Muscle layer of duodenum (tissue), 2 donors: ENCODE data around the gene LGI1.

ENCODE experiments used
- H3K27ac ChIP-seq: one replicate; pipeline ENCODE4 v1.7.0; 2013; ENCODE audit warnings: mild to moderate bottlenecking, low read length
- H3K27me3 ChIP-seq: one replicate; pipeline ENCODE4 v1.7.0; 2013; ENCODE audit warnings: low read depth, mild to moderate bottlenecking, control low read depth, low read length
- H3K36me3 ChIP-seq, 2 donors: one replicate each; pipeline ENCODE4 v1.7.0; 2013; ENCODE audit warnings: low read length in 2 of 2, control low read depth in 1 of 2, mild to moderate bottlenecking in 1 of 2; ENCODE audit not compliant: insufficient read depth in 2 of 2, control insufficient read depth in 1 of 2
- H3K4me1 ChIP-seq, 2 donors: one replicate each; pipeline ENCODE4 v1.7.0; 2013; ENCODE audit warnings: low read length in 2 of 2, mild to moderate bottlenecking in 2 of 2, control low read depth in 1 of 2, moderate library complexity in 1 of 2; ENCODE audit not compliant: insufficient read depth in 2 of 2, control insufficient read depth in 1 of 2
- H3K4me3 ChIP-seq, 2 donors: one replicate each; pipeline ENCODE4 v1.7.0; 2013; ENCODE audit warnings: low read length in 2 of 2, low read depth in 1 of 2, mild to moderate bottlenecking in 1 of 2
- H3K9me3 ChIP-seq, 2 donors: one replicate each; pipeline ENCODE4 v1.7.0; 2013; ENCODE audit warnings: low read length in 2 of 2, control low read depth in 1 of 2, mild to moderate bottlenecking in 1 of 2; ENCODE audit not compliant: control insufficient read depth in 1 of 2
- donor health status: healthy.

Gene LGI1

GRCh38 chr10:93775356-93775755 is 17.6 kb downstream of the LGI1 start:
- no peaks in the 10 kb centered on the region for H3K9me3 ChIP-seq
- H3K4me3 ChIP-seq = no peak overlapping the region
- no peaks in the 10 kb centered on the region for H3K27me3 ChIP-seq
- H3K36me3 ChIP-seq = no peaks in the 10 kb centered on the region
- no peaks in the 10 kb centered on the region for H3K4me1 ChIP-seq
- H3K27ac ChIP-seq = no peak overlapping the region

DNA sequence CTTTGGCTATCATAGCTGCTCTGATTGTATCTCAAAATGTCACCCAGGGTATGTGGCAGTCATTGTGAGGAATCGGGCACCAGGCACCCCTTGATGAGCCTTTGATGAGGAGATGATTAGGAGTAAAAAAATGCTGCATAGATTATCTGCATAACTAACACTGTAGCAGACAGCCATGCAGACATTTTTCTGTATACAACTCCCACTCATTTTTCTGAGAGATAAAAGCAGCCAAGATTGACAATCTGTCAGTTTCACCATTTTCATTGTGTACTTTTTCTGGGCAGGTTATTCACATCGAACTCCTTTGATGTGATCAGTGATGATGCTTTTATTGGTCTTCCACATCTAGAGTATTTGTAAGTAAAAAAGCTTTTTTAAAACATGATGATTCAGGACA is 19.4 kb downstream of the LGI1 start:
- Histone ChIP-seq H3K36me3 (no peaks in the 10 kb centered on the region), H3K4me3 (no peak overlapping the region), H3K9me3 (no peaks in the 10 kb centered on the region), H3K27me3 (no peaks in the 10 kb centered on the region), H3K27ac (no peak overlapping the region), H3K4me1 (no peaks in the 10 kb centered on the region)

DNA sequence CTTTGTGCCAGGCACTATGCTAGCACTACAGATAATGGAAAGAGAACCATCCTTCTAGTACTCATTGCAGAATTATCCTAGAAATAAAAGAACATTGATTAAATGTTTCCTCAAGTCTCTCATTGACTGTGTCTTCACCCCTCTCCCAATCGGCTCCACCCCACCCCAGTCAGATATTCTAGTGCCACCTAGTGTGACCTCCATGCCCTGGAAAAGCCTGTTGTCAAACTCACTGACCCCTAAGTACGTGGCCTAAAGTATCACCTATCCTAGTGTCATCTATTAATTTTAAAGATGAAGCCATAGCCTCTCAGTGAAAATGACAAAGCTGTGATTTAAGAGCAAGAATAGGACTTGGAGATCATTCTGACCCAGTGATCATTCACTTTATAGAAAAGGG is 26.3 kb downstream of the LGI1 start:
- Histone ChIP-seq H3K36me3 (no peaks in the 10 kb centered on the region), H3K4me3 (no peak overlapping the region), H3K27ac (no peak overlapping the region), H3K4me1 (no peaks in the 10 kb centered on the region), H3K9me3 (no peaks in the 10 kb centered on the region), H3K27me3 (no peaks in the 10 kb centered on the region)

DNA sequence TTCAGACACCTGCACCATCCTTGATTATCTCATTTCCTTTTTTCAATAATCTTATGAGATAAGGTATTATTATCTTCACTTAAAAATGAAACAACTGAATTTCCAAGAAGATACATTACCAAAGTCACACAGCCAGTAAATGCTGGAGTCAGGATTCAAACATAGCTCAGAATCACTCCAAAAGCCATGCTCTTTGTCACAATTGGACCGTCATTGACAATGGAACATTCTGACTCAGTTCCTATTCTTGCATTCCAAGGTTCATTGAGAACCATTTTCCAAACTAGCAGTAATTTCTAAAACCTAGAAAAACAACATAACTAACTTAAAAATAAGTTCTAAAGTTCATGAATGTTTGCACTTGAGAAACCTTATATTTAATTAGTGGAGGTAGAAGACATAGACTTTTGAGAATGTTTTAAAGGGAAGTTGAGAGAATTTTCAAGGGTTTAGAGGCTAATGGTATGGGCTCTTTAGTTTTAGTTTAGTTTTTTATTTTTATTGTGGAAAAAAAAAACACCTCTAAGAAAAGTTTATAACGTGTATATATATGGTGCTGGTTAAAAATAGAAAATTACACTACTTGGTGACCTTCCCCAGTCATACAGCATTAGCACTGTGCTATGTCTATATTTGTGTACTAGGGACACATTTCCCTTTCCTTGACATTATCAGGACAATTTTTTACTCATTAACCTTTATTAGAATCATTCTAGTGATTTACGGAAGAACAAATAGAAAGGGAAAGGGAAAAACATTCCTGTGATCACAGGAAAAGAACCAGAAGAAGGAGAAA is 30.9 kb downstream of the LGI1 start:
- H3K27me3 ChIP-seq = no peaks in the 10 kb centered on the region
- H3K4me1 ChIP-seq = no peaks in the 10 kb centered on the region
- H3K9me3 ChIP-seq = no peaks in the 10 kb centered on the region
- H3K4me3 ChIP-seq = no peak overlapping the region
- no peak overlapping the region for H3K27ac ChIP-seq
- H3K36me3 ChIP-seq = no peaks in the 10 kb centered on the region

DNA sequence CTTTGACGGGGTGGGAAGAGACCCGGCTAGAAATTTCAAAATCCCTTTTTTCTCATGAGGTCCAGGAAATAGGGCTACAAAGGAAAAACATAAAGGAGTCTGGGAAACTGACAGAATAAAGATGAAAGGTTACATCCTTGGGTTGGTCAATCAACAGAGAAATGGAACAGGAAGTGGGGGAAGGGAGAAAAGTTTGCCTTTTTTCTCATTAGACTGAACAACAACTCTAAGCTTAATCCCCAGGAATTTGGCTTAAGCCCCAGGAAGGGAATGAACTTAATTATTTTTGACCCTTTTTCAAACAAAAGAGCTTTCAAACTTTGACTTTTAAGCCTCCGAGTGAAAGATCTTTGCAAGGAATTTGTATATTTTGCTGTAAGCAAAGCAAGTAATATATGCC is 32.7 kb downstream of the LGI1 start:
- Histone ChIP-seq H3K4me1 (no peaks in the 10 kb centered on the region), H3K27ac (no peak overlapping the region), H3K36me3 (no peaks in the 10 kb centered on the region), H3K4me3 (no peak overlapping the region), H3K9me3 (no peaks in the 10 kb centered on the region), H3K27me3 (no peaks in the 10 kb centered on the region)

- H3K27me3 ChIP-seq = no peaks in the 10 kb centered on the region
- H3K36me3 ChIP-seq = no peaks in the 10 kb centered on the region
- H3K27ac ChIP-seq = no peak overlapping the region
- H3K4me1 ChIP-seq = no peaks in the 10 kb centered on the region
- H3K9me3 ChIP-seq = no peaks in the 10 kb centered on the region
- no peak overlapping the region for H3K4me3 ChIP-seq
These were observed 38.4 kb downstream of the LGI1 start for GRCh38 chr10:93796167-93796566.

- no peak overlapping the region for H3K27ac ChIP-seq
- no peaks in the 10 kb centered on the region for H3K36me3 ChIP-seq
- no peaks in the 10 kb centered on the region for H3K4me1 ChIP-seq
- no peaks in the 10 kb centered on the region for H3K9me3 ChIP-seq
- no peak overlapping the region for H3K4me3 ChIP-seq
- no peaks in the 10 kb centered on the region for H3K27me3 ChIP-seq
These were observed 40.1 kb downstream of the LGI1 start for GRCh38 chr10:93797825-93798224.

DNA sequence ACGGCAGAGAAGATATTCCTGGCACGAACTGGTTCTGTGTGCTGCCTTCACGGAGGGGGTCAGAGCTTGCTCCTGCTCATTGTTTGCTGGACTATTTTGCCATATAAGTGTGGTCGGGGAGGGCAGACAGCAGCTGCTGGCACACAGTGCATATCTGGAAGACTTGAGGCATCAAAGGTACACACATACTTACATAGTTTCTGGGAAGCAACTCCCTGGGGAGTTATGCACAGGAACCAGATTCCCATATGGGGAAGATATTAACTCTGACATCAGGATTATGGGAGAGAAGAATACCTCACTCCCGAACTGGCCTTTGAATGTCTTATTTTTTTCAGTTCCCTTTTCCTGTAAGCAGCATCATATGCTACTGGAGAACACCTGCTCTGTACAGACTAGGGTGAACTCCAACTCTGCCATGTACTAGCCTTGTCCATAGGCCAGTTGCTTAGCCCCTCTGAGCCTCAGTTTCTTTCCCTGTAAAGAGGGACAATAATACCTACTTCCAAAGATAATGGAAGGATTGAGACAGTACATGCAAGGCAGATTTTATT is 41.5 kb downstream of the LGI1 start:
- H3K27ac ChIP-seq = no peak overlapping the region

DNA sequence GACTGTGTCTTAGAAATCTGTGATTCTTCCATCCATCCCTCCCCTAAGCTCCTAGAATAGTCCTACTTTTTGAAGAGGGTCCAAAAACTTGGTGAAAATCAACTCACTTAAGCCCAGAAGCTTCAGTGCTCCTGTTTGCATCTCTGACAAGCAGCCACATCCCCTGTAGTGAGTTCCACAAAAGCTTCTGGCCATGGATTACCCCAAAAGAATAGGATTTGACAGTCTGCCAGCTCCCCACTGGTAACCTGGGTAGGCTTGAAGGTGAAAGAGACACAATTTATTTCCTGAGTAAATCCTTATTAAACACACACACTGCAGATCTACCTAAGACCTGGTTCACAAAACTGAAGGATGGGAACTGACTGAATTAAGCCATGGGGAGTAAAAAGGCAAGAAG is 46.5 kb downstream of the LGI1 start:
- no peak overlapping the region for H3K4me3 ChIP-seq
- no peak overlapping the region for H3K27ac ChIP-seq
- no peaks in the 10 kb centered on the region for H3K4me1 ChIP-seq
- H3K36me3 ChIP-seq = no peaks in the 10 kb centered on the region
- H3K9me3 ChIP-seq = no peaks in the 10 kb centered on the region
- H3K27me3 ChIP-seq = no peaks in the 10 kb centered on the region

More for the DNA sequence above, 41.5 kb downstream of the LGI1 start:
- H3K36me3 ChIP-seq = no peaks in the 10 kb centered on the region
- H3K4me3 ChIP-seq = no peak overlapping the region
- no peaks in the 10 kb centered on the region for H3K9me3 ChIP-seq
- H3K4me1 ChIP-seq = no peaks in the 10 kb centered on the region
- H3K27me3 ChIP-seq = no peaks in the 10 kb centered on the region

DNA sequence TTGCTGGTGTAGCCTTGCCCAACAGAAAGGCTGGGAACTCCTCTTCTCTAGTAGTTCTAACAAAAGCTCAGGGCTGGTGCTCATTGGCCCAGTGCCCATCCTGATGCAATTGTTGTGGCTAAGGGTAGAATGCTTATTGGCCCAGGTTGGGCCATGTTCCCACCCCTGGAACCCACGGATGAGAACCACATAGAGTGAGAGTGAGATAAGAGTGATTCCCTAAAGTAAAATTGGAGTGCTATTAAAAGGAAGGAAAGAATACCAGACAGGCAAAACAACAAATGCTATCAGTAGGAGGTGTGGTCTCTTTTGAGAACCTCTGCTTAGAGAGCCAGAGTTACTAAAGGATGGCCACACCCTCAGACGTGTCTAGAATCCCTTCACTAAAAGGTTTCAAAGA is 49.2 kb downstream of the LGI1 start:
- no peaks in the 10 kb centered on the region for H3K9me3 ChIP-seq
- H3K27ac ChIP-seq = no peak overlapping the region
- no peak overlapping the region for H3K4me3 ChIP-seq
- no peaks in the 10 kb centered on the region for H3K4me1 ChIP-seq
- H3K27me3 ChIP-seq = no peaks in the 10 kb centered on the region
- H3K36me3 ChIP-seq = no peaks in the 10 kb centered on the region

DNA sequence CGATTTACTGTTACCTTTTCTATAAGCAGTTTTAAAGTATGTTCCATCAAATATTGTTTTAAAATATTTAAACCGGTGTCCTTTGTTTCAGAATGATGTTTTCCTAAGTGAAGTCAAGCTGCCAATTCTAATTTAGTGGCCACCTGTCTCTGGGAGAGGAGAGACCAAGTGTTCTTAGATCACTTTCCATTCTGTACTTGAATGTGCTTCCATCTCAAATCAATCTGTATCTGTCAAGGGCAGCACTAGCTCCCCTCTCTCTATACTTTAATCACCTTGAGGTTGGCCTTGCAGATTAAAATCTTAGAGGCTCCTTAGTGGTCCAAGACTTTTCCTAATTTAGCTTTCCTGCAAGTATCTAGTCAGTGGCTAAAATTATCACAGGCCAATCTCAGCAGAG is 49.6 kb downstream of the LGI1 start:
- Histone ChIP-seq H3K4me3 (no peak overlapping the region), H3K9me3 (no peaks in the 10 kb centered on the region), H3K27ac (no peak overlapping the region)

More for the DNA sequence above, 49.6 kb downstream of the LGI1 start:
- Histone ChIP-seq H3K27me3 (no peaks in the 10 kb centered on the region), H3K4me1 (no peaks in the 10 kb centered on the region), H3K36me3 (no peaks in the 10 kb centered on the region)
